Kidney (tissue), 14 donors: Measurements from ENCODE around the gene PPDPF. TPM values are rescaled to one million over a fixed set of nuclear protein-coding genes. Genes with fewer than 3 reads are reported as not detected.

Source experiments
- DNase-seq, 5 donors: peaks; one replicate each; pipeline ENCODE4 v3.0.0-alpha.2; 2013 to 2020
- FAIRE-seq: peaks from 2 replicates; lab custom pipeline; 2012; peaks lifted over from hg19 to GRCh38; lab: Jason Lieb, UNC
- H3K27ac ChIP-seq, 2 donors: one replicate each; pipeline ENCODE4 v1.7.0; 2013; ENCODE audit warnings: low read depth in 2 of 2, low read length in 2 of 2, inconsistent platforms in 1 of 2
- H3K27me3 ChIP-seq: one replicate; pipeline ENCODE4 v1.7.1; 2013; ENCODE audit warnings: low read length, inconsistent platforms; ENCODE audit not compliant: control insufficient read depth, insufficient read depth
- H3K36me3 ChIP-seq, 3 donors: one replicate each; pipeline versions ENCODE4 v1.7.0 to v1.7.1; 2013; ENCODE audit warnings: low read length in 3 of 3, control low read depth in 1 of 3, inconsistent platforms in 1 of 3; ENCODE audit not compliant: insufficient read depth in 3 of 3, control insufficient read depth in 2 of 3
- H3K4me1 ChIP-seq, 3 donors: one replicate each; pipeline versions ENCODE4 v1.7.0 to v1.7.1; 2013; ENCODE audit warnings: low read length in 3 of 3, inconsistent platforms in 1 of 3, low read depth in 1 of 3; ENCODE audit not compliant: control insufficient read depth in 2 of 3, insufficient read depth in 2 of 3
- H3K4me3 ChIP-seq, 3 donors: one replicate each; pipeline versions ENCODE4 v1.7.0 to v1.8.1; 2013; ENCODE audit warnings: low read length in 3 of 3, control low read depth in 1 of 3, inconsistent platforms in 1 of 3
- H3K9ac ChIP-seq, 3 donors: one replicate each; pipeline versions ENCODE4 v1.7.0 to v1.7.1; 2013; ENCODE audit warnings: low read length in 3 of 3, control low read depth in 1 of 3, inconsistent platforms in 1 of 3
- H3K9me3 ChIP-seq, 3 donors: one replicate each; pipeline versions ENCODE4 v1.7.0 to v1.7.1; 2013; ENCODE audit warnings: low read length in 3 of 3, control low read depth in 1 of 3, inconsistent platforms in 1 of 3; ENCODE audit not compliant: control insufficient read depth in 2 of 3, insufficient read depth in 1 of 3
- CTCF ChIP-seq: IDR thresholded peaks from 3 replicates; pipeline ENCODE4 v1.5.1; 2012; ENCODE audit warnings: mild to moderate bottlenecking, moderate library complexity, borderline replicate concordance; ENCODE audit not compliant: insufficient read depth; ENCODE audit errors: extremely low read depth
- intact Hi-C: fragments of 100-400 bp; cut with DNase I; formaldehyde crosslinking; loops from one replicate; pipeline ENCODE4 v1.11.1; 2022
- polyA plus RNA-seq: library from polyadenylated mRNA; stranded (reverse); fragments of 350-450 nt; fragmentation: Illumina TruSeq; extraction: RNeasy Lipid Tissue Mini Kit (QIAGEN cat#74804); gene quantifications from one replicate; pipeline ENCODE4 v1.2.3, GENCODE V29; 2014; ENCODE audit warnings: low read depth, low replicate concordance; ENCODE audit not compliant: insufficient read depth
- total RNA-seq: library from RNA; stranded (reverse); fragmentation: NEBNext Ultra II Directional; extraction: Animal tissue kit (Norgen Biotek cat#: 25700); gene quantifications from one replicate; pipeline ENCODE4 v1.2.1, GENCODE V29; 2021
- donor health status: control.
- donor health status: control.
- donor health status: control.
- donor health status: control.
- donor health status: control.
- donor health status: DM: yes; HTN: yes; CAD: no.
- donor health status: Normal renal cell carcinoma (clear cell type).

The PPDPF gene
- total and polyA plus RNA-seq, 2 donors from 2014 or later, result 578 to 961 TPM

DNA sequence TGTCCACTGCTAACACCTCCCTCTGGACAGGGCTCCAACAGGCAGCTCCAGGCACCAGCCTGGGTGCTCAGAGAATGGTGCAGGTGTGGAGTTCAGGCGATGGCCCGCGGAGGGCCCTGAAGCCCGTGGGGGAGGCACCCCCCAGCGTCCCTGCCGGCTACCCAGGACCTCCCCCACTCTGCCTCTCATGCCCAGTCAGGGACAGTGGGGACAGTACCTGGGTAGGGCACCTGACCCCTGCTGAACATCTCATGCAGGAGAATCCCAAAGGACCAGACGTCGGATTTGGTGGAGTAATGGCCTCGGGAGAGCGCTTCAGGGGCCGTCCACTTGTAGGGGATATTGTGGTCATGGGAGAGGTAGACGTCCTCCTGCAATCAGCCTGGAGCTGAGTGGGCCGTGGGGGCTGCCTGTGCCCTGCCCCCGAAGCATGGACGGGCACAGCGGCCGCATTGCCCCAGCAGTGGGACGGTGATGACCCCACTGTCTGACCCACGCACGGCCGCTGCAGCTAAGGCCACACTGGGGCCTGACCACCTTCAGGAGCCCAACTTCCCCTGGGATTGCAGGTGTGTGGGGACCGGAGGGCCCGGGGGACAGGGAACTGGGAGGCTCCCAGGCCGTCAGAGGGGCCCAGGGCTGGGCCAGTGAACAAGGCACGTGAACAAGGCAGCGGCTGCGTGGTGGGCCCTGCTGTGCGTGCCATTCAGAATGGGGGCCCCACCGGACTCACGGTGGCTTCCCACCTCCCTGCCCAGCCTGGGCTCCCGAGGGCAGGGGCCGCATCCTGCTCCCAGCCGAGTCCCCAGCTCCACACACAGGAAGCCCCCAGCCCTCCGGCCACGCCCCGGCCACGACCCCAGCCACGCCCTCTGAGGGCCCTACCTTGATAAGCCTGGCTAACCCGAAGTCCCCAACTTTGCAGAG is 9.6 kb downstream of the PPDPF start:
- TF ChIP-seq CTCF, result no peak
- H3K9me3 ChIP-seq, result no peaks in the 10 kb centered on the region
- no peak overlapping the region for H3K27ac ChIP-seq
- intact Hi-C loops, result no loop called here
- DNase-seq, result peak in 3 of 5 donors; percentile 8 to 59 (median 45)
- H3K4me3 ChIP-seq, result no peak overlapping the region
- no peak for FAIRE-seq
- no peaks in the 10 kb centered on the region for H3K27me3 ChIP-seq
- H3K36me3 ChIP-seq, result no peaks in the 10 kb centered on the region
- H3K9ac ChIP-seq, result no peak overlapping the region
- H3K4me1 ChIP-seq, result no peaks in the 10 kb centered on the region

GRCh38 chr20:63530788-63531160 is 10.2 kb downstream of the PPDPF start:
- H3K9ac ChIP-seq, result no peak overlapping the region
- DNase-seq (peak in 2 of 5 donors; percentile 49 to 63), FAIRE-seq (no peak)
- H3K9me3 ChIP-seq, result no peaks in the 10 kb centered on the region
- no peak overlapping the region for H3K4me3 ChIP-seq
- no peak for TF ChIP-seq CTCF
- no peaks in the 10 kb centered on the region for H3K4me1 ChIP-seq
- H3K27ac ChIP-seq, result no peak overlapping the region
- no peaks in the 10 kb centered on the region for H3K36me3 ChIP-seq
- intact Hi-C loops, result no loop called here
- no peaks in the 10 kb centered on the region for H3K27me3 ChIP-seq

- Histone ChIP-seq H3K36me3 (no peaks in the 10 kb centered on the region), H3K9ac (no peak overlapping the region), H3K27ac (no peak overlapping the region), H3K9me3 (no peaks in the 10 kb centered on the region), H3K4me1 (no peaks in the 10 kb centered on the region), H3K4me3 (no peak overlapping the region), H3K27me3 (no peaks in the 10 kb centered on the region)
- DNase-seq (peak in 3 of 5 donors; percentile 8 to 64 (median 28)), FAIRE-seq (no peak)
- no peak for TF ChIP-seq CTCF
- intact Hi-C loops, result no loop called here
Observed at GRCh38 chr20:63531686-63532448, 11.3 kb downstream of the PPDPF start.
